GM19324 (cell line): ENCODE measurements around the gene SLC52A3.
"Not testable (repeated sequence)": the region's sequence is repeated elsewhere in the genome, so short reads cannot be mapped to it uniquely, and the experiment has no call there.

Experiments
- ATAC-seq: cut with Tn5 transposase; IDR thresholded peaks from one replicate; pipeline ENCODE4 v1.9.1; 2021; ENCODE audit warnings: mild to moderate bottlenecking, moderate library complexity; ENCODE audit not compliant: unreplicated experiment, low FRiP score

SLC52A3 gene

GRCh38 chr20:731891-732560, 36.3 kb downstream of the SLC52A3 start:
- no peak for ATAC-seq

GRCh38 chr20:730005-730404, 38.3 kb downstream of the SLC52A3 start:
- no peak for ATAC-seq

GRCh38 chr20:728256-728944, 39.9 kb downstream of the SLC52A3 start:
- ATAC-seq: no peak

- ATAC-seq: no peak
Observed at GRCh38 chr20:726160-726559, 42.1 kb downstream of the SLC52A3 start.

GRCh38 chr20:725491-725890, 42.8 kb downstream of the SLC52A3 start:
- no peak for ATAC-seq

GRCh38 chr20:724797-725196, 43.5 kb downstream of the SLC52A3 start:
- not testable (repeated sequence) for ATAC-seq

- ATAC-seq: no peak
Observed at GRCh38 chr20:723756-724155, 44.5 kb downstream of the SLC52A3 start.

- ATAC-seq: no peak
Observed at GRCh38 chr20:722822-723644, 45.3 kb downstream of the SLC52A3 start.

GRCh38 chr20:721876-722275, 46.4 kb downstream of the SLC52A3 start:
- no peak for ATAC-seq

GRCh38 chr20:719816-720215, 48.5 kb downstream of the SLC52A3 start:
- ATAC-seq: no peak

GRCh38 chr20:719068-719467, 49.2 kb downstream of the SLC52A3 start:
- no peak for ATAC-seq

- ATAC-seq: no peak
Observed at GRCh38 chr20:717832-718231, 50.5 kb downstream of the SLC52A3 start.

- no peak for ATAC-seq
Observed at GRCh38 chr20:717271-717670, 51.0 kb downstream of the SLC52A3 start.

GRCh38 chr20:714453-714852, 53.8 kb downstream of the SLC52A3 start:
- no peak for ATAC-seq

- ATAC-seq: no peak
Observed at GRCh38 chr20:711576-711975, 56.7 kb downstream of the SLC52A3 start.

- no peak for ATAC-seq
Observed at GRCh38 chr20:710780-711450, 57.4 kb downstream of the SLC52A3 start.
